22Rv1 (cell line): Measurements from ENCODE around the gene TMEM121.

Experiments used
- H3K27ac ChIP-seq: fragments of 450-650 bp; 2 replicates; pipeline ENCODE4 v1.5.1; 2017
- ZFX ChIP-seq: fragments of 450-650 bp; IDR thresholded peaks from 2 replicates; pipeline ENCODE4 v1.6.1; 2017; ENCODE audit warnings: antibody characterized with exemption, borderline replicate concordance
- TF ChIP-seq, protein P1 (sequence below): fragments of 450-650 bp; IDR thresholded peaks from 2 replicates; pipeline ENCODE4 v1.5.1; 2017; ENCODE audit warnings: mild to moderate bottlenecking

The TMEM121 gene

GRCh38 chr14:105485739-105486162 lies 40.6 kb upstream of the TMEM121 start:
- TF ChIP-seq, protein P1, sequence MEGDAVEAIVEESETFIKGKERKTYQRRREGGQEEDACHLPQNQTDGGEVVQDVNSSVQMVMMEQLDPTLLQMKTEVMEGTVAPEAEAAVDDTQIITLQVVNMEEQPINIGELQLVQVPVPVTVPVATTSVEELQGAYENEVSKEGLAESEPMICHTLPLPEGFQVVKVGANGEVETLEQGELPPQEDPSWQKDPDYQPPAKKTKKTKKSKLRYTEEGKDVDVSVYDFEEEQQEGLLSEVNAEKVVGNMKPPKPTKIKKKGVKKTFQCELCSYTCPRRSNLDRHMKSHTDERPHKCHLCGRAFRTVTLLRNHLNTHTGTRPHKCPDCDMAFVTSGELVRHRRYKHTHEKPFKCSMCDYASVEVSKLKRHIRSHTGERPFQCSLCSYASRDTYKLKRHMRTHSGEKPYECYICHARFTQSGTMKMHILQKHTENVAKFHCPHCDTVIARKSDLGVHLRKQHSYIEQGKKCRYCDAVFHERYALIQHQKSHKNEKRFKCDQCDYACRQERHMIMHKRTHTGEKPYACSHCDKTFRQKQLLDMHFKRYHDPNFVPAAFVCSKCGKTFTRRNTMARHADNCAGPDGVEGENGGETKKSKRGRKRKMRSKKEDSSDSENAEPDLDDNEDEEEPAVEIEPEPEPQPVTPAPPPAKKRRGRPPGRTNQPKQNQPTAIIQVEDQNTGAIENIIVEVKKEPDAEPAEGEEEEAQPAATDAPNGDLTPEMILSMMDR: peak; percentile 62
- no peak for TF ChIP-seq ZFX
- peak overlapping the region; percentile 100 for H3K27ac ChIP-seq

DNA sequence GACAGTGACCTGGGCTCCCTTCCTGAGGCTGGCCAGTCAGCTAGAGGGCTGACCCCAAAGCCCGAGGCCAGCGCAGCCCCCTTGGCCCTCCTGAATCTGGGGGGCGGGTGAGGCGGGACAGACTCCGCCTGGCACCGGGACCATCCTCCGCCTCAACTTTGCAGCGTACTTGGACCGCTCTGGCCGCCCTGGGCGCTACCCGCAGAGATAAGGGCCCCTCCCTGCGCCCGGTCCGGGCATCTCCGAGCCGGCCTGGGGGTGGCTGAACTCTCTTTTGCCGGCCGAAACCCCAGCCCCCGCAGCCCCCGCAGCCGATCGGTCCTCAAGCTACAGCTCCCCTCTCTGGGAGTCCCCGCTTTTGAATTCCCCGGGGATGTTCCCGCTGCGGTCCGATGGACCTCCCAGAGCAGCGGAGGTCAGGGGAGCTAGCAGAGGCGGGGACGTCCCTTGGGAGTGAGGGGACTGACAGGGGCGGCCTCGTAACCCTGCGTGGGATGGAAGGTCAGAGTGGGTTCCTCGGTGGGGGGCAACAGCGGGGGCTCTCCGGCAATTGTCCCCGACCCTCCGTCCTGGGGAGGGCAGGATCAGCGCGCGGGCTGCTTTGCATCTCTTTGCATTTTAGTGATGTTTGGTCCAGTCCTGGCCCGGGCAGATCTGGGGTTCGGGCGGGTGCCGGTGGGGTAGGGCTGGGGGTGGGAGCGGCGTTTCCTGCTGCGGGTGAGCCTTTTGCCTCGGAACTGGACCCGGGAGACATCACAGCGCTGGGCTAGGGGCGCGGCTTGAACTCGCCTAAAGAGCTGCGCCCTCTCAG lies 40.0 kb upstream of the TMEM121 start, which contains the start of gene CRIP1:
Gene CRIP1, plus strand, starts transcription at position 724 of the 811 bp plus-strand sequence. CDS start 374 bp downstream, outside the sequence.
- peak within 1 kb of the TSS; percentile 100 for H3K27ac ChIP-seq
- TF ChIP-seq, protein P1: no peak
- TF ChIP-seq ZFX: no peak

- TF ChIP-seq, protein P1: no peak
- TF ChIP-seq ZFX: no peak
- peak overlapping the region; percentile 100 for H3K27ac ChIP-seq
Measured at GRCh38 chr14:105486974-105487448, 39.4 kb upstream of the TMEM121 start.

GRCh38 chr14:105487449-105487985 lies 38.9 kb upstream of the TMEM121 start:
- TF ChIP-seq, protein P1: no peak
- no peak for TF ChIP-seq ZFX
- H3K27ac ChIP-seq: peak overlapping the region; percentile 100

DNA sequence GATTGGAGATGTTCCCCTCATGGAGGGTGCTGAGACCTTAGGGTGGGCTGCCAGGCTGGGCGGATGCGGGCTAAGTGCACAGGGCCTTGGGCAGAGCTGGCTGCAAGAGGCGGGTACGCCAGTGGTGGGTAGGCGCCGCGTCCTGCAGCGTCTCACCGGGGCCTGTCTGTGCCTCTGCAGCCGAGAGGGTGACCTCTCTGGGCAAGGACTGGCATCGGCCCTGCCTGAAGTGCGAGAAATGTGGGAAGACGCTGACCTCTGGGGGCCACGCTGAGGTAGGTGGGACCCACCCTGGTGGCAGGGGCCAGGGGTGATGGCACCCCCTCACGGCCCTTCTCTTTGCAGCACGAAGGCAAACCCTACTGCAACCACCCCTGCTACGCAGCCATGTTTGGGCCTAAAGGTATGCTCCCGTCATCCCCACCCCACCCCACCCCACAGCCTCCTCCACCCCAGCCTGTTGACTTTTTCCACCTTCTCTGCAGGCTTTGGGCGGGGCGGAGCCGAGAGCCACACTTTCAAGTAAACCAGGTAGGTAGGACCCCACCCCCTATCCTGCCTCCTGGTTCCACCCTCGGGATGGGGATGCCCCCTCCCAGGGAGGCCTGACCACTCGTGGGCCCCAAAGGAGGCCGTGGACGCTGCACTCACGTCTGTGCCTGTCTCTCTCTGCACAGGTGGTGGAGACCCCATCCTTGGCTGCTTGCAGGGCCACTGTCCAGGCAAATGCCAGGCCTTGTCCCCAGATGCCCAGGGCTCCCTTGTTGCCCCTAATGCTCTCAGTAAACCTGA lies 38.2 kb upstream of the TMEM121 start:
- H3K27ac ChIP-seq: peak overlapping the region; percentile 100
- TF ChIP-seq, protein P1: no peak
- no peak for TF ChIP-seq ZFX

GRCh38 chr14:105488781-105489541 lies 37.4 kb upstream of the TMEM121 start:
- H3K27ac ChIP-seq: peak overlapping the region; percentile 100
- TF ChIP-seq, protein P1: no peak
